IPS DF 4.7 (cell line): ENCODE measurements around the gene TXNRD2.
A peak's percentile ranks its signal among the peaks of the same experiment; 100 is the strongest.
"Not testable (repeated sequence)": the region's sequence is repeated elsewhere in the genome, so short reads cannot be mapped to it uniquely, and the experiment has no call there.

Experiments used
- DNase-seq: peaks from one replicate; pipeline ENCODE4 v3.0.0-alpha.2; 2013; ENCODE audit warnings: low spot score; ENCODE audit errors: extremely low read depth

Gene TXNRD2

DNA sequence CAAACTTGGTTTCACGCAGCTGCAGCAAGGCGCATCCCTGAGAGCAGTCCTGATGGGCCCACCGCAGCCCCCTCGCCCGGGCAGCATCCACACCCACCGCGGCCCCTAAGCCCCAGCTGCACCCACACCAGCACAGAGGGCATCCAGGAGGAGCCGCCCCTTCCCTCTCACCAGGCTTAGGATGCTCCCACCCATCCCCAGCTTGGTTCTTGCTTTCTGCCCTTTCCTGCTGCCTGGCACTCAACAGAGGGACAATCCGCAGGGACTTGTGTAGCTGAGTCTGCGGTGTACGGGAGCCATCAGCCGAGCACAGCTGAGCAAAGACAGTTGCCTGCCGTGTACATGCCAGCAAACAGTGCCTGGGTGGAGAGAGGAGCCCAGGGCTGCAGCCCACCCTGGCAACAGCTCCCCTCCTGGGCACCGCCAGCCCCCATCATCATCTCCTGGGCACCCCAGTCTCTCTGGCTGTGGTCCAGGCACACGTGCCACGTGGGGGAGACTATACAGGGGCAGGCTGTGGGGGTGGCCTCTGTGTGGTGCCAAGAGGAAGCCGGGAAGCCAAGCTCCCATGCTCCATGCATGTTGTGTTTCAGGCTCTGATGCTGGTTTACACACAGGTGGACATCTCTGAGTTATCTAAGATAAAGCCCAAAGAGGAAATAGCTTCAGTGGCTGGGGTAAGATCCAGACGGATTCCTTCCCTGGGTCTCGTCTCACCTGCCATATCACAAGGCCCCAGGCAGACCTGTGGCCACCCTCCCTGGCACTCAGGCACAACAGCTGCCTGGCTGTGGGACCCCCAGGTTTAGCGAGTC is 50.9 kb downstream of the TXNRD2 start:
- DNase-seq = no peak

DNA sequence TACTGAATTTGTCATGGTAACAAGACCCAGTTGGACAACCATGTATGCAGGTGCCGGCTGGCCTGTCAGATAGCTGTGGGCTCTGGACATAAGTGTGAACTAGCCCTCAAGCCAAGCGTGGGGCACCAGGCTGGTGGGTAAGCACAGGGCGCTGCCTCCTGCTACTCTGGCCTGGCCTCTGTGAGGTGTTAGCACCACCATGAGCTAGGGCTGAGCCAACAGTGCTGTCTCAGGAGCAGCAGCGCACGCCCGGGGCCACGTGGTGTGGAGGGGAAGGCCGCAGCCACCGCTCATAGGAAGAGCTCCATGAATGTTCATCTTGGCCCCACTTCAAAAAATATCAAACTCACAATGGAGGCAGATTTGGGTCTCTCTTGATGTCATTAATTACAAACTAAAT is 51.7 kb downstream of the TXNRD2 start:
- no peak for DNase-seq

DNA sequence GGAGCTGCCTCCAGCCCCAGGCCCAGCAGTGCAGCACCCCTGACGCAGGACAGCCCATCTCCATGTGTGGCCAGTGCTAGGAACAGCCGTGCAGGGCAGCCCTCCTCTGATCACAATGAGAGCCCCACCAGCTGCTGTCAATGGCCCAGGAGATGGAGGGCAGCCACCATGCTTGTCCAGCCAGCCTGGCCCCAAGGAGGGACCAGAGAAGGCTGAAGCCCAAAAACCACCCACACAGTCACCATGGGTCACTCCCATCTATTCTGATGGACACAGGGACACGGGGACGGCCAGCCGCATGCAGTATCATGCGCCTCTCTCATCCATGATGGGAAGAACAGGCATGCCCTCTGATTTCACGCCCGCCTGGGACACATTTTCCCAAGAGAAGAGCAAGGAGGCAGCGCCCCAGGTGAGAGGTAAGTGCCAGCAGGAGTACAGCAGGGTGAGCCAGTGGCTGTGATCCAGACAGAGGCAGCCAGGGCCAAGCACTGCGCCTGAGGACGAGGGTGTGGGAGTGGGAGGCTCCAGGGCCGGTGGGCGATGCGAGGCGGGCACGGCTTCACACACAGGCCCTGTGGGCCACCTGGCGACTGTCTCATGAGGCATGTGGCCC is 53.4 kb downstream of the TXNRD2 start:
- DNase-seq = no peak

DNA sequence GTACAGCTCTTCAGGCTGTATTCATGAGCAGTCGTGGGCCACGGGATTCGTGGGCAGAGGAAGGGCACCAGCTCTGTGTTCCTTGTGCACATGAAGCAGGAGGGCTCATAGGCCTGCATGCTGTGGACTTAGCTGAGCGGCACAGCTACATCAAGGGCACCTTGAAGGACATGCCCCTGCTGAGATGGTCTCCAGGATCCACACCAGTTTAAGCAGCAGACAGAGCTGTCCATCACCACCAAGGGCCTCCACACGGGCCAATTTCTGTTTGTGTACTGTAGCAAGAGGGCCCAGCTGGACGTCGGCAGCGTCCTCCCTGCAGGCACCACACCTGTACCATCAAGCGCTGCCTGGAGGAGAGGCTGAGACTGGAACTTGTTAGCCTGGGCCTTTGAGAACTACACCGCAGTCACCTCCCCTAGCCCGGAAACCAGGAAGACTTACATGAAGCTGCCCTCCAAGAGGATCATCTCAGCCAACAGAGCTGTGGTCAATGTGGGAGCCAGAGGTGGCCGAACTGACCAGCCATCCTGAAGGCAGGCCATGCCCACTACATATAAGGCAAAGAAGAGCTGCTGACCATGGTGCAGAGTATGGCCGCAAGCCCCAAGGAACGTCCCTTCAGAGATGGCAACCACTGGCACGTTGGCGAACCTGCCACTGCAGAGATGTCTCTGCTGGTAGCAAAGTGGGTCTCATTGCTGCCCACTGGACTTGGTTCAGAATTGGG is 54.2 kb downstream of the TXNRD2 start:
- DNase-seq = no peak

DNA sequence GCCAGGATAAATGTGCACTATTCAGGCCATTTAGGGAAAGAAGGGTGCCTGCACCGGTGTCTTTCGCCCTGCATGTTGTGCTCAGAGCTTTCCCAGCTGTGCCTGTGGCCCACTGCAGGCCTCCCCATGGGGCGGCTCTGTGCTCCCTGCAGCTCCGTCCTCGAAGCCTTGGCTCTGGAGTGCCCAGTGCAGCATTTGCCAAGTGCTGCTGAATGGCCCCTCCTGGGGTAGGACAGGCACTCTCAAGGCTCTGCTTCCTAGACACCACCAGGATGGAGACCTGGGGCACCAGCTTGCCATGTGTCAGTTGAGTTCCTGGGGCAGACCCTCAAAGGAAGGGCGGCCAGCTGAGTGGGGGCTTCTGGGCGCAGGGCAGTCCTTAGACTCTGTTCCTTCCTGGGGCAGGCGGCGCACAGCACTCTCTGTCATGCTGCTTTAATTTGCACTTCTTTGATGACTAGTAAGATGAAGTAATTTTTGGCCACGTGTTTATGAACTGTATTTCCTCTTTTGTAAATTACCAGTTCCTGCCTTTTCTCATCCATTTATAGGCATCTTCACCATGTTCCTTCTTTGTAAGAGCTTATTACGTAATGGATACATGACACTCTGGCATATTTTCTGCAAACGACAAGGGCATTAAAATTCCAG is 54.9 kb downstream of the TXNRD2 start:
- no peak for DNase-seq

DNA sequence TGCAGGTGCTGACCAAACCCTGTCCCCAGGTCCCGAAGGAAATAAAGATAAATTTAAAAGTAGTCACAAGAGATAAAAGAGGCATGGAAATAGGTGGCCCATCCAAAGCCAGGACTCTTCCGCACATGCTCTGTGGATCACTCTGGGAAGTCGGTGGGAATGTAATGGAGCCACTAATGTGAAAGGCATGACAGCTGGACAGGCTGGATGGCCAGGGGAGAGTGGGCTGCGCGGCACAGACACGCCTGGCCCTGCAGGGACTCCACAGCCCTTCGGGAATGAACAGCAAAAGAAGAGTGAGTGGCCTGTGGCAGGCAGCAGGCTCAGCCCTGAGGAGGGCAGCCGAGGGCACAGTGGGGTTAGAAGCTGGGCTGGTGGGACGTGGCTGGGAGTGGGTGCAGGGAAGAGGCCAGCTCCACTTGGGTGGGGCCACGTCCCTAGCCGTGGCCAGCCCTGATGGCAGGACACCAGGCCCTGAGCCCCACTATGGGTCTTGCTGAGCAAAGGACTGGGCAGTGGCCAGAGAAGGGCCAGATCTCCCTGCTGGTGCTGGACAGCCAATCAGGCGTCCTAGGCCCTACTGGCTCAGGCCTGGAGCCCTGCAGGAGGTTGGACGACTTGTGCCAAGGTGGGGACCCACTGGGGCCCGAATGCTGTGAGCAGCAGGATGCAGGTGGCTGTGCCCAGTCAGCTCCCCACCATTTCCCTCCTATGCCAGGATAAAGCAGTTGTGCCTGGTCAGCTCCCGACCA is 55.6 kb downstream of the TXNRD2 start:
- no peak for DNase-seq

DNA sequence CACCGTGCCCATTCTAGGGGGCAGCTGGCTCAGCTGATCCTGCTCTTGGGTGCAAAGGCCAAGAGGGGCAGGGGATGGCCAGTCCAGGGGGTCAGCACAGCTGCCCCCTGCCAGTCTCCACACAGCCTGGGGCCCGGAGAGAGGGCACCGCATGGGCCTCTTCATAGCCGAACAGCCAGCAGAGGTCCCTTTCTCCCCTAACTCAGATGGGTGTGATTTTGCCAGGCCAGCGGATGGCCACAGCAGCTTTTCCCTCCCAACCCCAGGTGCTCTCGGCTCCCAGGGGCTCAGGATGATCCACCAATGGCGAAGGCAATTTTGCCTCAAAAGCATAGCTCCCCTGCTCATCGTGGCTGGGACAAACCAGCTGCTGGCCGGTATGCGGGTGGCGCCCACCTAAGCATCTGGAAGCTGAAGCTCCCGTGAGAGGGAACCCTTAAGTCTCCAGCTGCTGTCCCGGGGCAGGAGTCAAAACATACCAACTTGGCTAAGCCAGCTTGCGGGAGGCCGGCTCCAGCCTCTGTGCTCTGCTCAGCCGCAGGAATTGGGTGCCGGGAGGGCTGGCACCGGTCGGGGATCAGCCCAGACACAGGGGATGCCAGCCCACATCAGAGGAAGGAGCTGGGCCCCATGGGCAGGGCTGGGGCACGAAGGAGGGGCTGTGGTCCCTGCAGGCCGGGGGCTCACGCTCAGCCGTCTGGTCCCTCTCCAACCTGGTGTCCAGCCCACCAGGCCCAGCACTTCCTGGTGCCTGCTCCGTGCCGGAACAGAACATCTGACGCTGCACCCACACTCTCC is 56.5 kb downstream of the TXNRD2 start:
- DNase-seq = no peak

DNA sequence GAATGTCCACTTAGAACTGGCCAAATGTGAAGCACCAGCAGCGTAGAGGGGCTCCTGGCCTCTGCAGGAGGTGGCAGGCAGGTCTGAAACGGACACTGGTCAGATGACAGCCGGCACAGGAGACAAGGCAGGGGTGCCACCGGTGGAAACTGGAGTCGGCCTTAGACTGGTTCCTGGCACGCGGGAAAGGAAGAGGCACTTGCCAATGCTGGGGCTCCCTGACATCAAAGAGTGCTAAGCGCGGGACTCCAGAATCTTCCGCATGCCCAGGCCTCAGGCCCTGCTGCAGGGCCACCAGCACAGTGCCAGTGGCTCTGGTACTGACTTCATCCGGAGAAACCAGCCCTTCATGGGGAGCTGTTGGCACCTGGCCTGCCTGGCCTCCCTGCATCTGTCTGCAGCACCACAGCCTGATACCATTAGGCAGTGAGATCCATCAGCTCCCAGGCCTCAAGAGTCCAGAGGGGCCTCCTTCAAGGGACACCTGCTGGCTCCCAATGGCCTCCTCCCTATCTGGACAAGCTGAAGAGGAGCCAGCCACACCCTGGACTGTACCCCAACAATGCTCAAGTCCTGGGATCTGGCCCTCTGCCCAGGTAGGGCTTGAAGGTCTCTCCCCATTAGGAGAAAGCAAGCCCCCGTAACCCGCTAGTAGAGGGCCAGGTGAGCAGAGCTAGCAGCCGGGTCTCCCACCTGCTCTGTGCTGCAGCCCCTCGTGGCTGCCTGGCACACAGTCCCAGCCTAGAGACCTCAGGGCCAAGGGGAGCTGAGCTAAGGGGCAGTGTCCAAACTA is 57.3 kb downstream of the TXNRD2 start:
- DNase-seq = no peak

DNA sequence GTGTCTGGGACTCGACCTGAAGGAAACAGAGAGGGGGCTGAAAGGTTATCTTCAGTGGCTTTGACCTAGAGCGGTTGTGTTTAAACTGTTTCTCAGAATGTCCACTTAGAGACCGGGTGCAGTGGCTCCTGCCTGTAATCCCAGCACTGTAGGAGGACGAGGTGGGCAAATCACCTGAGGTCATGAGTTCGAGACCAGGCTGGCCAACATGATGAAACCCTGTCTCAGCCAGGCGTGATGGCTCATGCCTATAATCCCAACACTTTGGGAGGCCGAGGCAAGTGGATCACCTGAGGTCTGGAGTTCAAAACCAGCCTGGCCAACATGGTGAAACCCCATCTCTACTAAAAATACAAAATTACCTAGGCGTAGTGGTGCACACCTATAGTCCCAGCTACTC is 58.2 kb downstream of the TXNRD2 start:
- DNase-seq = not testable (repeated sequence)

DNA sequence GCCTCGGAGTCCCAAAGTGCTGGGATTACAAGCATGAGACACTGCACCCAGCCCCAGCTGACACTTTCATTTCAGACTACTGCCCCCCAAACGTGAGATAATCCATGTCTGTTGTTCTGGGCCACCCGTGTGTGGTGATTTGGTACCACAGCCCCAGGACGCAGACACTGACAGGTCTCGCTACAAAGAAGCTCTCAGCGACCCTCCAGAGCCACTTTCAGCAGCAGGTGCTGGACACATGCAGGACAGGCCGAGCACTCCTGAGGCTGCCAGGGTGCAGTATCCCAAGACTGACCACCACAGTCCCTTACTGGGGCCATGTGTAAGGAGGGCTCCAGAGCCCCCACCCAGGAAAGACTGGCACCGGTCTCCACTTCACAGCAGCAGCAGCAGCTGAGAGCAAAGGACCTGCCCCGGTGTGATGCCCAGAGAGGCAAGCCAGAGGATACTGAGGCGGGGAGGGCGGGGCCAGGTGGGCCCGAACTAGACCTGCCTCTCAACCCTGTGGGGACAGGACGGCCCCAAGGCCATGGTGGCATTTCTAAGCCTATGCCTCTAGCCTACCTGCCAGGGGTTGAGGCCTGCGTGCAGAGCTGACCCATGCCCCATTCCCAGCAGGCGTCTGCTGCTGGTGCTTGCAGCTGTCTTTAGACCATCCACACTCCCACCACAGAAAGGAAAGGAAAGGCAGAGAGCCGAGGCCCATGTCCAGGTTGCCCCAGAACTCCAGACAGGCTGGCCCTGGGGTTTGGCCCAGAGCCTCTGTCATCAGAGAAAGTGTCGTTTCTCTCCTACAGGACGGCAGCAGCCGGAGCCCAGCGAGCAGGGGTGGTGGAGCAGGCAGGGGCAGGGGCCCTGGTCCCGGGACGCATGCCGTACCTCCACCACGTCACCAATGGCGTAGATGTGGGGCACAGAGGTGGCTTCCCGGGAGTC is 58.9 kb downstream of the TXNRD2 start:
- DNase-seq = no peak

DNA sequence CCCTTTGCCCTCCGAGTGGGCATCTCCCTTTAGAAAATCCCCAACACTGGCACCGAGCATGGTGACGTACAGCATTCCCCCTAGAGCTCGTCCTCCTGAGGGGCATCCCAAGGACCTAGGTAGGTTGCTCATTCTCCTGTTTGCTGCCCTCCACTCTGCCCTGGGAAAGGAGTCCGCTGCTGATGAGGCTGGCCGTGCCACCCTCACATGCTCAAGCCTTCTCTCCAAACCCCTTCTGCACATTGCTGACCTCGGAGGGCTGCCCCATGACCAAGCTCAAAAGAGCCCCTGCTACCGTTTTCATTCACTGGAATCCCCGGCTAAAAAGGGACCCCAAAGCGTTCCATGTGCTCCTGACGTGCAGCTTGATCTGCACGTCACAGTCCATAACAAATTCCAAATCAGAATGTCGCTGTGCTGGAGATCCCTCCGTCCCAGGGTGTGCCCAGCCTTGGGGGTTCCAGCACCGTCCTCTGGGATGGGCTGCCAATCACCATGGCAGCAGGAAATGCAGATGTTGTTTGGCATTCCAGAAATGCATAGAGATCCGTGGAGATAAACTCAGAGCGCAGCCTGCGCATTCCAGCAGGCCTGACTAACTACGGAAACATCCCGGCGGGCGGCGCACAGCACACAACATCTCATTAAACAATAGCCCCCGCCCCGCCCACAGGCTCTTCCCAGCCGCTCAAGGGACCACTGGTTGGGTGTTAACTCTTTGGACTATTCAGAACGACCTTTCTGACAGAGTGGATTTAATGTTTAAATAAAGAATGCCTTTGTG is 60.6 kb downstream of the TXNRD2 start:
- DNase-seq = peak; percentile 94

DNA sequence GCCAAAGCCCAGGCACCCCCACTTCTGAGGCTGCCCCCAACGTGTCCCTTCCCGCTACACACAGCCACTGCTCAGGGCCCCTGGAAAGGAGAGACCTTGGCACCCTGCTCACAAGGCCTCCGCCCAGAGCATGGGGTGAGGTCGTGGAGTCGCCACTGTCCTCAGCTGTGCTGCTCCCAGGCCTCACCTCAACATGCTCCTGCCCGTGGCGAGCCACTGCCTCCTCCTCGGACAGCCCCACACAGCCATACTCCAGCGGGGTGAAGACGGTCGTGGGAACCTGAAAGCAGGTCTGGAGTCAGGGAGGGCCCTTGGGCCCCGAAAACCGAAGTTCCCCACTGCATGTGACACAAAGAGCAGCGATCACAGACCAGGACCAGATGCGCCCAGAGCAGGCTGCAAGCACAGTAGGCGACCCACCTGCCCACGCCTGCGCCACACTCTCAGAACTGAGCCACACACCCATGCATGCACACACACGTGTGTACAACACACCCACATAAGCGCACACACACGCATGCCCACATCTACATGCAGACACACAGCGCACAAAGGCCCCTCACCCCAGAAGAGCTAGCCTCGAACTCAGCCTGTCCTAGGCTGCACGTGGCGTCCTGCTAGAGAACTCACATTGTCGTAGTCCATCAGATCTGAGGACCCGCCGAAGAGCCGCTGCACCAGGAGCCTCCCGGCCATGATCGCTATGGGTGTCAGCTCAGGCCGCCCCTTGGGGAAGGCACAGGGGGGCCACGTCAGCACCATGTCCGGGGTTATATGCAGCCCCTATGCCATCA is 61.4 kb downstream of the TXNRD2 start:
- DNase-seq = no peak

DNA sequence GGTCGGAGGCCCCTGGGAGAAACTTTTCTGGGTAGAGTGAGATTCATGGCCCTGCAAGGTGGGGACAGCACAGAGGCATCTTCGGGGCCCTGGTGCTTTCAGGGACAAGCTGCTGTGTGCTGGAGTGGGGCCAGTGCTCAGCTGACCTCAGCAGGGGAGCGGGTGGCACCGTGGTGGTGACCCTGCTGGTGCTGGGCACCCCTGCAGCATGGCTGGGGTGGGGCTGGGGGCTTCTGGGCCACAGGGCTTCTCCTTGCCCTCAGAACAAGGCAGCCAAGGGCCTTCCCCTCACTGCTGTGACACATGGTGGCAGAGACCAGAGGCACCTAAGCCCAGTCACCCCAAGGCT is 62.0 kb downstream of the TXNRD2 start:
- DNase-seq = no peak

DNA sequence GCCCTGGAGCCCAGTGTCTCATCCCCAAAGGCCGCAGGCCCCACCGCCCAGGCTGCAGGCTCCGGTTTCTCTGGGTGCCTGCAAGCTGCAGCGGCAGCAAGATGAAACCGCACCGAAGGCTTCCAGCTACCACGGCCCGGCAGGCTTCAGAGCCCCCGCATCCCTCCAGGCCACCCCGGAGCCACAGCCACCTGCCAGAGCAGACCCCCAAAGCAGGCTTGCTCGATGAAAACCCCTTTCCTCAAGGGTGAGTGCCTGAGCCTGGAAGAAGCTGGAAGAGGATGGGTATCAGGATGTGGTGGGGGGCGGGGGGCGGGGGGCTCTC is 62.4 kb downstream of the TXNRD2 start:
- DNase-seq = no peak

DNA sequence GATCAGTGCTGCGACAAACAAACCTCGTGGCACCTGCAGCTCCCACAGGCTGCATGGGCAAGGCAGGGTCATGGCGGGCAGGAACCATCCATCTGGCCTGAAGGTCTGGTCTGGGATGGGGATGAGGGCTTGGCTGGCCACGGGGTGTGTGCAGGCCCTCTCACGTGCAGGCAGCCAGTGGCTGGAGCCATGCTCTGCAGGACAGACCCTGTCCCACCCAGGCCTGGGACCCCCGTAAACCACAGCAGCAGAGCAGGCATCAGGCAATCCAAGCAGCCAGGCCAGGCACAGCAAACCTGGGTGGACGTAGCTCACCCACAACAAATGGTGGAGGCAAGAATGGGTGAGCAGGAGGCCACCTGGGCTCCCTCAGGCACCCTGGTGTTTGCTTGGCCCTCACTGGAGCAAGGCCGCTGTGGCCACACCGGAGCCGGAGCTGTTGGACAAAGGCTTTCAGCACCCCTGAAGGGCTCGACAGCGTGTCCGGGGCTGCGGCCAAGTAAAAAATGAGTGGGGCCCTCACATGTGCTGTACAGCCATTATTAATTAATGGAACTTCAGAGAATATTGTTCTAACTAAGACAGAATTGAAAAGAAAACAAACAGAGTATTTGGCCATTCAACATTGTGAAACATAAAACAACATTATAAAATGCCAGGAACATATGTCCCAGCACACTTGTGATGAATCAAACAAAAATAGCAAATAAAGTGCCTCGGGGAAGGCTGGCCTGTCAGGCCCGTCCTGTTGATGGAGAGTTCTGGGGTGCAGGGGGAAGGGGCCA is 63.0 kb downstream of the TXNRD2 start:
- no peak for DNase-seq

DNA sequence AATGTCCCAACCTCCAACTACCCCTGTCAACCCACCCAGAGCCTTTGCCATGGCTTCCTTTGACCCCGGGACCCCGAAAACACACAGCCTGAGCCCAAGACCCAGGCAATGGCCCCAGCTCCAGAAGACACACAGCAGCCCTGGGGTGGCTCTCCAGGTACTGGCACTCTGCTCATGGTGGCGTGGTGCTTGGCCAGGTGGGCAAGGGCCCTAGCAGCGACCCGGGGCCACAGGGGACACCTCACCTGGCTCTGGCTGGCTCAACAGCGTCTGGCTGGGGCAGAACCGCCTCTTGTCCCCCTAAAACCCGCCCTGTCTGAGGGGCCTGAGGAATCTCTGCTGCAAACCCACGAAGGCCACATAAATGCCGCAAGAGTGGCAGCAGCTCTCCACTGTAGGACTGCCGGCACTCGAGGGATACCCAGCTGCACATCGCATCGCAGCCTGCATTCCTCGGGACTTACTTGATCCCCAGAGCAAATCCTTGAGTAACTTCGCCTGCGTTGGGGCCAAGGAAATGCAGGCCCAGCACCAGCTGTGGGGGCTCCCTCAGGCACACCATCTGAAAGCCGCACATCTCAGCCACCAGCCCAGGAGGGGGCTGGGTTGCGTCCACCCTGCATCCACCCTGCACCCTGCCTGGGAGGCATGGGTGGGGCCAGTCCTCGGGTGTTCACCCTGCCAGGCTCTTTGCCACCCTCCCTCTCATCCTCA is 63.8 kb downstream of the TXNRD2 start:
- no peak for DNase-seq
